ENCODE measurements around the gene ADRA2A.

ADRA2A gene

DNA sequence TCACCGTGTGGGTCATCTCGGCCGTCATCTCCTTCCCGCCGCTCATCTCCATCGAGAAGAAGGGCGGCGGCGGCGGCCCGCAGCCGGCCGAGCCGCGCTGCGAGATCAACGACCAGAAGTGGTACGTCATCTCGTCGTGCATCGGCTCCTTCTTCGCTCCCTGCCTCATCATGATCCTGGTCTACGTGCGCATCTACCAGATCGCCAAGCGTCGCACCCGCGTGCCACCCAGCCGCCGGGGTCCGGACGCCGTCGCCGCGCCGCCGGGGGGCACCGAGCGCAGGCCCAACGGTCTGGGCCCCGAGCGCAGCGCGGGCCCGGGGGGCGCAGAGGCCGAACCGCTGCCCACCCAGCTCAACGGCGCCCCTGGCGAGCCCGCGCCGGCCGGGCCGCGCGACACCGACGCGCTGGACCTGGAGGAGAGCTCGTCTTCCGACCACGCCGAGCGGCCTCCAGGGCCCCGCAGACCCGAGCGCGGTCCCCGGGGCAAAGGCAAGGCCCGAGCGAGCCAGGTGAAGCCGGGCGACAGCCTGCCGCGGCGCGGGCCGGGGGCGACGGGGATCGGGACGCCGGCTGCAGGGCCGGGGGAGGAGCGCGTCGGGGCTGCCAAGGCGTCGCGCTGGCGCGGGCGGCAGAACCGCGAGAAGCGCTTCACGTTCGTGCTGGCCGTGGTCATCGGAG, 1.8 kb downstream of the ADRA2A start (continued):
- TF ChIP-seq ZNF433 (tag by site-specific recombination; IDR thresholded peaks at IDR 0.05; ENCODE audit: low read depth) (no peak), OVOL3 (tag by site-specific recombination; IDR thresholded peaks at IDR 0.05) (no peak), ZNF549 (tag by site-specific recombination; IDR thresholded peaks at IDR 0.05) (no peak)

DNA sequence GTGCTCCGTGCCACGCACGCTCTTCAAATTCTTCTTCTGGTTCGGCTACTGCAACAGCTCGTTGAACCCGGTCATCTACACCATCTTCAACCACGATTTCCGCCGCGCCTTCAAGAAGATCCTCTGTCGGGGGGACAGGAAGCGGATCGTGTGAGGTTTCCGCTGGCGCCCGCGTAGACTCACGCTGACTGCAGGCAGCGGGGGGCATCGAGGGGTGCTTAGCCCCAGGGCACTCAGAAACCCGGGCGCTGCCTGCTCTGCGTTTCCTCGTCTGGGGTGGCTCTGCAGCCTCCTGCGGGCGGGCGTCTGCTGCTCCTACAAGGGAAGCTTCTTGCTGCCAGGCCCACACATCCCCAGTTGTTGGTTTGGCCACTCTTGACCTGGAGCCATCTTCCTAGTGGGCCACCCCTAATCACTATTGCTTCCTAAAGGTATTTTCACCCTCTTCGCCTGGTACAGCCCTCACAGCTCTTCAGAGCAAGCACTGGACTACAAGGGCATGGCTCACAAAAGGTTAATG, 2.5 kb downstream of the ADRA2A start:
- ChIA-PET POLR2A (no interaction called here), CTCF (interaction anchor here (0.6 kb wide), 1 partner anchor 350 kb away, joined by 3 read pairs; no protein-coding TSS in a partner anchor)
- H3K36me3 ChIP-seq (ENCODE audit: control insufficient read depth in 2 of 2, insufficient read depth in 1 of 2, low read length in 2 of 2), result no peaks in the 10 kb centered on the region
- H3K27ac ChIP-seq (ENCODE audit: extremely low read depth, low read depth, low read length), result no peak overlapping the region
- no peak for TF ChIP-seq SETDB1 (IDR thresholded peaks at IDR 0.05; ENCODE audit: insufficient read length, low read length)
- TF ChIP-seq ZNF600 (tag by site-specific recombination; IDR thresholded peaks at IDR 0.05), result no peak
- no peak for TF ChIP-seq ZBTB48 (tag by site-specific recombination; IDR thresholded peaks at IDR 0.05)
- no peak for TF ChIP-seq ZNF394 (tag by site-specific recombination; IDR thresholded peaks at IDR 0.05; ENCODE audit: borderline replicate concordance)
- TF ChIP-seq ZBTB7A (tag by site-specific recombination; IDR thresholded peaks at IDR 0.05; ENCODE audit: low read depth), result no peak
- TF ChIP-seq, protein P1, sequence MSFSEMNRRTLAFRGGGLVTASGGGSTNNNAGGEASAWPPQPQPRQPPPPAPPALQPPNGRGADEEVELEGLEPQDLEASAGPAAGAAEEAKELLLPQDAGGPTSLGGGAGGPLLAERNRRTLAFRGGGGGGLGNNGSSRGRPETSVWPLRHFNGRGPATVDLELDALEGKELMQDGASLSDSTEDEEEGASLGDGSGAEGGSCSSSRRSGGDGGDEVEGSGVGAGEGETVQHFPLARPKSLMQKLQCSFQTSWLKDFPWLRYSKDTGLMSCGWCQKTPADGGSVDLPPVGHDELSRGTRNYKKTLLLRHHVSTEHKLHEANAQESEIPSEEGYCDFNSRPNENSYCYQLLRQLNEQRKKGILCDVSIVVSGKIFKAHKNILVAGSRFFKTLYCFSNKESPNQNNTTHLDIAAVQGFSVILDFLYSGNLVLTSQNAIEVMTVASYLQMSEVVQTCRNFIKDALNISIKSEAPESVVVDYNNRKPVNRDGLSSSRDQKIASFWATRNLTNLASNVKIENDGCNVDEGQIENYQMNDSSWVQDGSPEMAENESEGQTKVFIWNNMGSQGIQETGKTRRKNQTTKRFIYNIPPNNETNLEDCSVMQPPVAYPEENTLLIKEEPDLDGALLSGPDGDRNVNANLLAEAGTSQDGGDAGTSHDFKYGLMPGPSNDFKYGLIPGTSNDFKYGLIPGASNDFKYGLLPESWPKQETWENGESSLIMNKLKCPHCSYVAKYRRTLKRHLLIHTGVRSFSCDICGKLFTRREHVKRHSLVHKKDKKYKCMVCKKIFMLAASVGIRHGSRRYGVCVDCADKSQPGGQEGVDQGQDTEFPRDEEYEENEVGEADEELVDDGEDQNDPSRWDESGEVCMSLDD (tag by site-specific recombination; IDR thresholded peaks at IDR 0.05), result no peak
- TF ChIP-seq ZNF202 (tag by site-specific recombination; IDR thresholded peaks at IDR 0.05; ENCODE audit: borderline replicate concordance), result no peak
- no peak for TF ChIP-seq PRDM10 (tag by site-specific recombination; IDR thresholded peaks at IDR 0.05)
- TF ChIP-seq ZNF175 (tag by site-specific recombination; IDR thresholded peaks at IDR 0.05), result no peak
- TF ChIP-seq ZBTB17 (tag by site-specific recombination; IDR thresholded peaks at IDR 0.05), result no peak
- TF ChIP-seq, protein P2, sequence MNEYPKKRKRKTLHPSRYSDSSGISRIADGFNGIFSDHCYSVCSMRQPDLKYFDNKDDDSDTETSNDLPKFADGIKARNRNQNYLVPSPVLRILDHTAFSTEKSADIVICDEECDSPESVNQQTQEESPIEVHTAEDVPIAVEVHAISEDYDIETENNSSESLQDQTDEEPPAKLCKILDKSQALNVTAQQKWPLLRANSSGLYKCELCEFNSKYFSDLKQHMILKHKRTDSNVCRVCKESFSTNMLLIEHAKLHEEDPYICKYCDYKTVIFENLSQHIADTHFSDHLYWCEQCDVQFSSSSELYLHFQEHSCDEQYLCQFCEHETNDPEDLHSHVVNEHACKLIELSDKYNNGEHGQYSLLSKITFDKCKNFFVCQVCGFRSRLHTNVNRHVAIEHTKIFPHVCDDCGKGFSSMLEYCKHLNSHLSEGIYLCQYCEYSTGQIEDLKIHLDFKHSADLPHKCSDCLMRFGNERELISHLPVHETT (tag by site-specific recombination; IDR thresholded peaks at IDR 0.05), result no peak
- TF ChIP-seq ZNF18 (tag by site-specific recombination; IDR thresholded peaks at IDR 0.05), result no peak
- TF ChIP-seq ZSCAN18 (tag by site-specific recombination; IDR thresholded peaks at IDR 0.05), result no peak
- no peak for TF ChIP-seq ZNF169 (tag by site-specific recombination; IDR thresholded peaks at IDR 0.05)
- TF ChIP-seq, protein P3, sequence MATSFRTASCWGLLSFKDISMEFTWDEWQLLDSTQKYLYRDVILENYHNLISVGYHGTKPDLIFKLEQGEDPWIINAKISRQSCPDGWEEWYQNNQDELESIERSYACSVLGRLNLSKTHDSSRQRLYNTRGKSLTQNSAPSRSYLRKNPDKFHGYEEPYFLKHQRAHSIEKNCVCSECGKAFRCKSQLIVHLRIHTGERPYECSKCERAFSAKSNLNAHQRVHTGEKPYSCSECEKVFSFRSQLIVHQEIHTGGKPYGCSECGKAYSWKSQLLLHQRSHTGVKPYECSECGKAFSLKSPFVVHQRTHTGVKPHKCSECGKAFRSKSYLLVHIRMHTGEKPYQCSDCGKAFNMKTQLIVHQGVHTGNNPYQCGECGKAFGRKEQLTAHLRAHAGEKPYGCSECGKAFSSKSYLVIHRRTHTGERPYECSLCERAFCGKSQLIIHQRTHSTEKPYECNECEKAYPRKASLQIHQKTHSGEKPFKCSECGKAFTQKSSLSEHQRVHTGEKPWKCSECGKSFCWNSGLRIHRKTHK (tag by site-specific recombination; IDR thresholded peaks at IDR 0.05), result no peak
- TF ChIP-seq CTCF (tag by site-specific recombination; IDR thresholded peaks at IDR 0.05), result no peak
- TF ChIP-seq KLF10 (tag by site-specific recombination; IDR thresholded peaks at IDR 0.05), result no peak
- H3K9me3 ChIP-seq (ENCODE audit: control insufficient read depth, insufficient read depth, low read depth, low read length), result no peaks in the 10 kb centered on the region
- no peak overlapping the region for H3K4me3 ChIP-seq (ENCODE audit: low read depth, low read length)
- peaks cover 2% of the 10 kb centered on the region; the same call in 1 of the 2 replicates for H3K4me1 ChIP-seq (ENCODE audit: control insufficient read depth, insufficient read depth, low read length)

Data from HEK293 (cell line).